Heart left ventricle (tissue), 16 donors: ENCODE data around the gene LDAF1. TPM values are rescaled to one million over a fixed set of nuclear protein-coding genes. Genes with fewer than 3 reads are reported as not detected.
"Not testable (repeated sequence)": the region's sequence is repeated elsewhere in the genome, so short reads cannot be mapped to it uniquely, and the experiment has no call there.

Experiments used
- ATAC-seq, 4 donors: fragments of 200-7000 bp; cut with Tn5 transposase; one replicate each; pipeline ENCODE4 v1.9.1; 2020 to 2022; ENCODE audit warnings: moderate library complexity in 4 of 4, mild to moderate bottlenecking in 3 of 4, moderate number of reproducible peaks in 1 of 4
- DNase-seq, 5 donors: peaks; one replicate each; pipeline ENCODE4 v3.0.0-alpha.2; 2020
- H3K27ac ChIP-seq, 12 donors: fragments of 200-600 bp; sonication (generic) in 4 of 12; one replicate each; pipeline versions ENCODE4 v1.5.0 to v1.8.0; 2016 to 2022; ENCODE audit warnings: mild to moderate bottlenecking in 2 of 12
- H3K27me3 ChIP-seq, 9 donors: fragments of 200-600 bp; sonication (generic) in 2 of 9; one replicate each; pipeline versions ENCODE4 v1.5.1 to v1.8.0; 2016 to 2022; ENCODE audit warnings: mild to moderate bottlenecking in 3 of 9
- H3K36me3 ChIP-seq, 9 donors: fragments of 200-600 bp; sonication (generic) in 2 of 9; one replicate each; pipeline versions ENCODE4 v1.5.0 to v1.8.0; 2018 to 2022; ENCODE audit warnings: mild to moderate bottlenecking in 2 of 9
- H3K4me1 ChIP-seq, 12 donors: fragments of 200-600 bp; sonication (generic) in 4 of 12; one replicate each; pipeline versions ENCODE4 v1.5.0 to v1.8.0; 2016 to 2022; ENCODE audit warnings: mild to moderate bottlenecking in 3 of 12
- H3K4me3 ChIP-seq, 12 donors: fragments of 200-600 bp; sonication (generic) in 4 of 12; one replicate each; pipeline versions ENCODE4 v1.5.0 to v1.8.0; 2017 to 2022; ENCODE audit warnings: mild to moderate bottlenecking in 9 of 12, moderate library complexity in 4 of 12
- H3K9me3 ChIP-seq, 12 donors: fragments of 200-600 bp; sonication (generic) in 4 of 12; one replicate each; pipeline versions ENCODE4 v1.5.0 to v1.8.0; 2016 to 2022; ENCODE audit warnings: mild to moderate bottlenecking in 1 of 12
- CTCF ChIP-seq, 12 donors: fragments of 200-600 bp; sonication (generic) in 4 of 12; IDR thresholded peaks; one replicate each; pipeline versions ENCODE4 v1.5.0 to v1.8.0; 2018 to 2022; ENCODE audit warnings: antibody characterized with exemption in 12 of 12, mild to moderate bottlenecking in 5 of 12
- POLR2A ChIP-seq, 2 donors: fragments of 450-650 bp; IDR thresholded peaks; one replicate each; pipeline ENCODE4 v1.6.1; 2017; ENCODE audit warnings: antibody characterized with exemption in 2 of 2, mild to moderate bottlenecking in 2 of 2, moderate library complexity in 2 of 2
- WGBS, 4 donors: extraction: QIAGEN DNeasy Blood & Tissue Kit in 2 of 4; methylation state at CpG; one replicate each; pipeline versions ENCODE4 v1.1.5 to v1.1.7; 2013 to 2018; 5-methylcytosine and 5-hydroxymethylcytosine counted together
- intact Hi-C, 10 donors: fragments of 100-400 bp; cut with DNase I; formaldehyde crosslinking; loops; one replicate each; pipeline versions ENCODE4 v1.11.1 to v1.14.2; 2022
- polyA plus RNA-seq, 2 donors: library from polyadenylated mRNA; stranded (reverse); fragments of 200-250 nt; gene quantifications; one replicate each; pipeline ENCODE4 v1.2.3, GENCODE V29; 2013
- total RNA-seq, 9 donors: library from RNA; depleted of rRNA in 2 of 9; stranded (reverse); fragments of >200 nt in 2 of 9; fragmentation: NEBNext Ultra II Directional in 3 of 9; extraction: Animal tissue kit (Norgen Biotek cat#: 25700) in 3 of 9; gene quantifications; one replicate each; pipeline versions ENCODE4 v1.1.0 to v1.2.4, GENCODE V29; 2016 to 2023
- donor health status: ischemic (EF 13 %, LVEDD 7.1; RV severe dilation, severe dysfunction).
- donor health status: healthy with polysubstance abuse.
- donor health status: DM: no; HTN: yes; CAD: no.
- donor health status: DM: no; HTN: no; CAD: no.
- donor health status: ischemic (EF 25% LVEDD 6.9; RV normal size, moderate dysfunction).
- donor health status: ischemic (EF 25% LVEDD 5.7; RV mildly dilated, moderate dysfunction).
- donor health status: healthy.
- donor health status: DM: yes; HTN: yes; CAD: no.
- donor health status: ischemic (EF 35%, LVEDD 5.7; RV mildly dilated, moderate dysfunction).
- donor health status: nonischemic (EF 11% LVEDD 7.7; RV severe dilation, severe dysfunction).
- donor health status: DM: yes; HTN: yes; CAD: no.
- donor health status: PGD.
- donor health status: ischemic (EF 29% LVEDD 5.4; RV normal size, mild dysfunction).
- donor health status: nonischemic (EF 23%, LVEDD 6.1; RV moderate dilation, normal function).

Gene LDAF1
- total and polyA plus RNA-seq, 11 donors: 31.0 to 334 (median 138) TPM

GRCh38 chr16:21130811-21131210 lies 27.7 kb upstream of the LDAF1 start:
- intact Hi-C loops: no loop called here

GRCh38 chr16:21134053-21134452 lies 24.4 kb upstream of the LDAF1 start:
- H3K4me1 ChIP-seq: no peaks in the 10 kb centered on the region
- DNase-seq (no peak), ATAC-seq (no peak)
- H3K4me3 ChIP-seq: no peak overlapping the region
- intact Hi-C loops: no loop called here
- no peaks in the 10 kb centered on the region for H3K9me3 ChIP-seq
- no peaks in the 10 kb centered on the region for H3K27me3 ChIP-seq
- WGBS, 4 donors: 86 to 92% (median 88%) methylated on average over 8 of the region's 8 CpGs
- H3K27ac ChIP-seq: no peak overlapping the region
- no peak for TF ChIP-seq CTCF (IDR thresholded peaks at IDR 0.05)
- H3K36me3 ChIP-seq: no peaks in the 10 kb centered on the region

More at GRCh38 chr16:21130811-21131210, 27.7 kb upstream of the LDAF1 start:
- ATAC-seq (no peak), DNase-seq (no peak)
- no peaks in the 10 kb centered on the region for H3K36me3 ChIP-seq
- no peak overlapping the region for H3K4me3 ChIP-seq
- H3K4me1 ChIP-seq: no peaks in the 10 kb centered on the region
- TF ChIP-seq CTCF (IDR thresholded peaks at IDR 0.05): no peak
- TF ChIP-seq POLR2A (IDR thresholded peaks at IDR 0.05): no peak
- H3K27me3 ChIP-seq: no peaks in the 10 kb centered on the region
- H3K27ac ChIP-seq: no peak overlapping the region
- WGBS, 4 donors: 91 to 97% (median 93%) methylated on average over 3 of the region's 3 CpGs
- no peaks in the 10 kb centered on the region for H3K9me3 ChIP-seq

- TF ChIP-seq CTCF (IDR thresholded peaks at IDR 0.05) (no peak), POLR2A (IDR thresholded peaks at IDR 0.05) (no peak)
- WGBS, 4 donors: 66 to 80% (median 77%) methylated on average over 5 of the region's 5 CpGs
- H3K9me3 ChIP-seq: peaks cover 0 to 12% (median 0%) of the 10 kb centered on the region in 12 donors
- peaks cover 0 to 7% (median 4%) of the 10 kb centered on the region in 12 donors for H3K4me1 ChIP-seq
- H3K4me3 ChIP-seq: no peak overlapping the region
- H3K27ac ChIP-seq: no peak overlapping the region
- ATAC-seq (no peak), DNase-seq (no peak)
- intact Hi-C loops: no loop called here
- peaks cover 0 to 4% (median 0%) of the 10 kb centered on the region in 9 donors for H3K27me3 ChIP-seq
- no peaks in the 10 kb centered on the region for H3K36me3 ChIP-seq
These were observed 12.7 kb upstream of the LDAF1 start for GRCh38 chr16:21145738-21146137.

- H3K4me3 ChIP-seq: no peak within 1 kb of the TSS
- H3K27me3 ChIP-seq: peaks cover 0 to 4% (median 0%) of the 10 kb centered on the region in 9 donors
- intact Hi-C loops: loop anchor here in 5 of 10 donors (5.0 to 10.0 kb wide), 5 partner anchors 154 to 1174 kb away; no protein-coding TSS in a partner anchor
- WGBS, 4 donors: 4 to 15% (median 9%) methylated on average over 8 of the region's 8 CpGs
- ATAC-seq: peak; percentile 47 to 82 (median 67)
- TF ChIP-seq POLR2A (IDR thresholded peaks at IDR 0.05) (no peak), CTCF (IDR thresholded peaks at IDR 0.05) (no peak)
- H3K36me3 ChIP-seq: no peaks in the 10 kb centered on the region
- H3K27ac ChIP-seq: no peak within 1 kb of the TSS
- DNase-seq: peak in 1 of 5 donors; percentile 36
- peaks cover 0 to 10% (median 5%) of the 10 kb centered on the region in 12 donors for H3K4me1 ChIP-seq
- H3K9me3 ChIP-seq: no peaks in the 10 kb centered on the region
These were observed 8.0 kb upstream of the LDAF1 start, which contains the start of gene DNAH3 for GRCh38 chr16:21150375-21151001. TSS of gene DNAH3 (minus strand) at chr16:21150846. CDS start at chr16:21150319, 527 bp downstream.

- not testable (repeated sequence) for H3K27ac ChIP-seq, H3K36me3 ChIP-seq, DNase-seq, H3K4me3 ChIP-seq, ATAC-seq, H3K27me3 ChIP-seq, H3K9me3 ChIP-seq
- peaks cover 0 to 16% (median 5%) of the 10 kb centered on the region in 12 donors for H3K4me1 ChIP-seq
- 78 to 86% (median 81%) methylated on average over 15 to 51 of the region's 51 CpGs for WGBS, 4 donors
- intact Hi-C loops: loop anchor here in 5 of 10 donors (5.0 to 10.0 kb wide), 5 partner anchors 152 to 1172 kb away; no protein-coding TSS in a partner anchor
These were observed 6.1 kb upstream of the LDAF1 start for GRCh38 chr16:21152160-21153030.

GRCh38 chr16:21153124-21153729 lies 5.2 kb upstream of the LDAF1 start:
- not testable (repeated sequence) for DNase-seq, H3K9me3 ChIP-seq, ATAC-seq, H3K27me3 ChIP-seq, H3K4me3 ChIP-seq, H3K27ac ChIP-seq, H3K36me3 ChIP-seq
- 87 to 94% (median 89%) methylated on average over 10 to 11 of the region's 11 CpGs for WGBS, 4 donors
- peaks cover 5 to 24% (median 11%) of the 10 kb centered on the region in 12 donors for H3K4me1 ChIP-seq
- intact Hi-C loops: loop anchor here in 5 of 10 donors (5.0 to 10.0 kb wide), 5 partner anchors 152 to 1172 kb away; no protein-coding TSS in a partner anchor
